GM19240 (cell line): ENCODE results near the gene DEK.
"Not testable (repeated sequence)": the region's sequence is repeated elsewhere in the genome, so short reads cannot be mapped to it uniquely, and the experiment has no call there.

Experiments used
- DNase-seq: peaks from one replicate; pipeline ENCODE4 v3.0.0; 2011; ENCODE audit warnings: low spot score; ENCODE audit not compliant: insufficient read length

Gene DEK

GRCh38 chr6:18204691-18205090 lies 59.6 kb downstream of the DEK start:
- no peak for DNase-seq

- no peak for DNase-seq
These were observed 60.5 kb downstream of the DEK start for GRCh38 chr6:18203786-18204185.

GRCh38 chr6:18192026-18192425 lies 72.3 kb downstream of the DEK start:
- no peak for DNase-seq

- DNase-seq: no peak
These were observed 75.1 kb downstream of the DEK start for GRCh38 chr6:18189196-18189595.

GRCh38 chr6:18187701-18188100 lies 76.6 kb downstream of the DEK start:
- DNase-seq: no peak

GRCh38 chr6:18186540-18187250 lies 77.6 kb downstream of the DEK start:
- no peak for DNase-seq

GRCh38 chr6:18186033-18186432 lies 78.3 kb downstream of the DEK start:
- DNase-seq: no peak

- DNase-seq: no peak
These were observed 78.7 kb downstream of the DEK start for GRCh38 chr6:18185624-18186023.

- DNase-seq: no peak
These were observed 80.6 kb downstream of the DEK start for GRCh38 chr6:18183766-18184165.

GRCh38 chr6:18182568-18182967 lies 81.8 kb downstream of the DEK start:
- no peak for DNase-seq

- DNase-seq: no peak
These were observed 84.5 kb downstream of the DEK start for GRCh38 chr6:18179770-18180356.

- DNase-seq: no peak
These were observed 85.2 kb downstream of the DEK start for GRCh38 chr6:18178960-18179615.

GRCh38 chr6:18177286-18177965 lies 86.9 kb downstream of the DEK start:
- no peak for DNase-seq

- DNase-seq: not testable (repeated sequence)
These were observed 88.1 kb downstream of the DEK start for GRCh38 chr6:18176198-18176597.
